Measurements from ENCODE around the gene ANKRD12.

DNA sequence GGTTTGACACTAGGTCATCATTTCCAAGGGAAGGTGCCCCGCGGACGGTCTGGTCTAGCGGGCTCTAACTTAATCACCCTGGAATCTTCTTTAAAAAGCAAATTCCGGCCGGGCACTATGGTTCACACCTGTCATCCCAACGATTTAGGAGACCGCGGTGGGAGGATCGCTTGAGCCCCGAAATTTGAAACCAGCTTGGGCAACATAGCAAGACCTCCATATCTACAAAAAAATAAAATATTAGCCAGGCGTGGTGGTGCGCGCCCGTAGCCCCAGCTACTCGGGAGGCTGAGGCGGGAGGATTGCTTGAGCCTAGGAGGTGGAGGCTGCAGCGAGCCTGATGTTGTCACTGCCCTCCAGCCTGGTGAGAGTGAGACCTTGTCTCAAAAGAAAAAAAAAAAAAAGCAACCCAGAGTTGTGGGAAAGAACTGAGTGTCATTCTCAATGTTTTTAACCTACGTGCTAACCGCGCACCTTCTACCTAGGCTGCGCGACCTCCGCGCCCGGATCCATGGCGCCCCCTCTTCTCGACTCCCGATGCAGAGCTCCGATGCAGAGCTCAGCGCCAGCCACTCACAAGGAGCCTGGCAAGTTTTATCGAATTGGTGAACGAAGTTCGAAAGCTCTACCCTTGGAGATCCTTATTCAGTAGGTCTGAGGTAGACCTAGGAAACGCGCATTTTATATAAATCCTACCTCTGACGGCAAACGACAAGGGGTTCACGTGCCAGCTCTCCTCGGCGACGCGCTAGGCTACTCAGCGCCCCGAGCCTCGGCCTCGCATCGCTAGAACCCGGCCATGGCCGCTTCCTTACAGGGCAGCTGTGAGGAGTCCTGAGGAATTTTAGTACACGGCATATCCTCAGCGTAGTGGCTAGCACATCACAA, 197.1 kb downstream of the ANKRD12 start:
- TF ChIP-seq TCF7L2 (IDR thresholded peaks at IDR 0.05; ENCODE audit: borderline replicate concordance, extremely low read depth, insufficient read depth, insufficient read length) = no peak
- TF ChIP-seq, protein P1, sequence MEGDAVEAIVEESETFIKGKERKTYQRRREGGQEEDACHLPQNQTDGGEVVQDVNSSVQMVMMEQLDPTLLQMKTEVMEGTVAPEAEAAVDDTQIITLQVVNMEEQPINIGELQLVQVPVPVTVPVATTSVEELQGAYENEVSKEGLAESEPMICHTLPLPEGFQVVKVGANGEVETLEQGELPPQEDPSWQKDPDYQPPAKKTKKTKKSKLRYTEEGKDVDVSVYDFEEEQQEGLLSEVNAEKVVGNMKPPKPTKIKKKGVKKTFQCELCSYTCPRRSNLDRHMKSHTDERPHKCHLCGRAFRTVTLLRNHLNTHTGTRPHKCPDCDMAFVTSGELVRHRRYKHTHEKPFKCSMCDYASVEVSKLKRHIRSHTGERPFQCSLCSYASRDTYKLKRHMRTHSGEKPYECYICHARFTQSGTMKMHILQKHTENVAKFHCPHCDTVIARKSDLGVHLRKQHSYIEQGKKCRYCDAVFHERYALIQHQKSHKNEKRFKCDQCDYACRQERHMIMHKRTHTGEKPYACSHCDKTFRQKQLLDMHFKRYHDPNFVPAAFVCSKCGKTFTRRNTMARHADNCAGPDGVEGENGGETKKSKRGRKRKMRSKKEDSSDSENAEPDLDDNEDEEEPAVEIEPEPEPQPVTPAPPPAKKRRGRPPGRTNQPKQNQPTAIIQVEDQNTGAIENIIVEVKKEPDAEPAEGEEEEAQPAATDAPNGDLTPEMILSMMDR (IDR thresholded peaks at IDR 0.05 in 2 of 3, conservative IDR thresholded peaks at IDR 0.05 in 1 of 3; ENCODE audit: borderline replicate concordance in 1 of 3, insufficient read depth in 1 of 3, low read depth in 2 of 3, low read length in 2 of 3) = no peak
- TF ChIP-seq, protein P2, sequence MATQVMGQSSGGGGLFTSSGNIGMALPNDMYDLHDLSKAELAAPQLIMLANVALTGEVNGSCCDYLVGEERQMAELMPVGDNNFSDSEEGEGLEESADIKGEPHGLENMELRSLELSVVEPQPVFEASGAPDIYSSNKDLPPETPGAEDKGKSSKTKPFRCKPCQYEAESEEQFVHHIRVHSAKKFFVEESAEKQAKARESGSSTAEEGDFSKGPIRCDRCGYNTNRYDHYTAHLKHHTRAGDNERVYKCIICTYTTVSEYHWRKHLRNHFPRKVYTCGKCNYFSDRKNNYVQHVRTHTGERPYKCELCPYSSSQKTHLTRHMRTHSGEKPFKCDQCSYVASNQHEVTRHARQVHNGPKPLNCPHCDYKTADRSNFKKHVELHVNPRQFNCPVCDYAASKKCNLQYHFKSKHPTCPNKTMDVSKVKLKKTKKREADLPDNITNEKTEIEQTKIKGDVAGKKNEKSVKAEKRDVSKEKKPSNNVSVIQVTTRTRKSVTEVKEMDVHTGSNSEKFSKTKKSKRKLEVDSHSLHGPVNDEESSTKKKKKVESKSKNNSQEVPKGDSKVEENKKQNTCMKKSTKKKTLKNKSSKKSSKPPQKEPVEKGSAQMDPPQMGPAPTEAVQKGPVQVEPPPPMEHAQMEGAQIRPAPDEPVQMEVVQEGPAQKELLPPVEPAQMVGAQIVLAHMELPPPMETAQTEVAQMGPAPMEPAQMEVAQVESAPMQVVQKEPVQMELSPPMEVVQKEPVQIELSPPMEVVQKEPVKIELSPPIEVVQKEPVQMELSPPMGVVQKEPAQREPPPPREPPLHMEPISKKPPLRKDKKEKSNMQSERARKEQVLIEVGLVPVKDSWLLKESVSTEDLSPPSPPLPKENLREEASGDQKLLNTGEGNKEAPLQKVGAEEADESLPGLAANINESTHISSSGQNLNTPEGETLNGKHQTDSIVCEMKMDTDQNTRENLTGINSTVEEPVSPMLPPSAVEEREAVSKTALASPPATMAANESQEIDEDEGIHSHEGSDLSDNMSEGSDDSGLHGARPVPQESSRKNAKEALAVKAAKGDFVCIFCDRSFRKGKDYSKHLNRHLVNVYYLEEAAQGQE (IDR thresholded peaks at IDR 0.05; ENCODE audit: low read depth) = no peak
- TF ChIP-seq POLR2AphosphoS5 (IDR thresholded peaks at IDR 0.05; ENCODE audit: low read depth, low read length) = no peak
- no peak for TF ChIP-seq EZH2 (IDR thresholded peaks at IDR 0.05)
- TF ChIP-seq JUND (IDR thresholded peaks at IDR 0.05) = no peak
- TF ChIP-seq POLR2A (IDR thresholded peaks at IDR 0.05; ENCODE audit: borderline replicate concordance, extremely low read depth, insufficient read depth, insufficient read length) = no peak
